GM23338 (cell line): ENCODE results near the gene SPEF1. TPM values are rescaled to one million over a fixed set of nuclear protein-coding genes. Genes with fewer than 3 reads are reported as not detected.

Experiments used
- ATAC-seq: fragments of 200-7000 bp; cut with Tn5 transposase; 3 replicates; pipeline ENCODE4 v1.9.1; 2020
- DNase-seq: peaks from one replicate; pipeline ENCODE4 v3.0.0-alpha.2; 2015; ENCODE audit warnings: low spot score
- H2AFZ ChIP-seq: fragments of 200-600 bp; sonication (generic); 2 replicates; pipeline ENCODE4 v1.8.0; 2016; ENCODE audit warnings: antibody characterized with exemption, mild to moderate bottlenecking, moderate library complexity
- H3F3A ChIP-seq: fragments of 200-600 bp; sonication (generic); replicated peaks from 2 replicates; pipeline ENCODE4 v1.8.0; 2017; ENCODE audit warnings: antibody characterized with exemption, mixed run types, low read depth
- H3K27ac ChIP-seq: fragments of 200-600 bp; sonication (generic); 2 replicates; pipeline ENCODE4 v1.6.1; 2016; ENCODE audit warnings: low read depth
- H3K27me3 ChIP-seq: fragments of 200-600 bp; sonication (generic); 2 replicates; pipeline ENCODE4 v1.8.0; 2016; ENCODE audit warnings: mild to moderate bottlenecking, mixed run types, moderate library complexity; ENCODE audit not compliant: insufficient read depth
- H3K36me3 ChIP-seq: fragments of 200-600 bp; sonication (generic); 2 replicates; pipeline ENCODE4 v1.8.0; 2016; ENCODE audit warnings: mild to moderate bottlenecking; ENCODE audit not compliant: insufficient read depth
- H3K4me1 ChIP-seq: fragments of 200-600 bp; sonication (generic); 2 replicates; pipeline ENCODE4 v1.8.0; 2016; ENCODE audit warnings: mild to moderate bottlenecking, moderate library complexity; ENCODE audit not compliant: insufficient read depth
- H3K4me2 ChIP-seq: fragments of 200-600 bp; sonication (generic); 2 replicates; pipeline ENCODE4 v1.7.1; 2017; ENCODE audit warnings: mixed run types
- H3K4me3 ChIP-seq: fragments of 200-600 bp; sonication (generic); 2 replicates; pipeline ENCODE4 v1.6.1; 2016; ENCODE audit warnings: mixed run types
- H3K79me2 ChIP-seq: fragments of 200-600 bp; sonication (generic); replicated peaks from 2 replicates; pipeline ENCODE4 v1.8.0; 2017; ENCODE audit warnings: mild to moderate bottlenecking; ENCODE audit not compliant: insufficient read depth
- H3K9me2 ChIP-seq: fragments of 200-600 bp; sonication (generic); 2 replicates; pipeline ENCODE4 v1.8.0; 2017; ENCODE audit not compliant: insufficient read depth
- H4K20me1 ChIP-seq: fragments of 200-600 bp; sonication (generic); replicated peaks from 2 replicates; pipeline ENCODE4 v1.8.0; 2017; ENCODE audit warnings: mild to moderate bottlenecking; ENCODE audit not compliant: insufficient read depth
- H3K27ac Mint-ChIP-seq: 2 replicates; pipeline ENCODE4 v1.8.0; 2020; ENCODE audit warnings: inconsistent platforms, mild to moderate bottlenecking, moderate library complexity, mixed read lengths
- H3K27me3 Mint-ChIP-seq: 3 replicates; pipeline ENCODE4 v1.8.0; 2022; ENCODE audit warnings: low read depth, mild to moderate bottlenecking, moderate library complexity, mixed read lengths, inconsistent platforms; ENCODE audit not compliant: insufficient read depth, poor library complexity
- H3K36me3 Mint-ChIP-seq: 3 replicates; pipeline ENCODE4 v1.8.0; 2021; ENCODE audit warnings: low read depth, mild to moderate bottlenecking, inconsistent platforms, moderate library complexity, mixed read lengths
- H3K4me1 Mint-ChIP-seq: 3 replicates; pipeline ENCODE4 v1.8.0; 2020; ENCODE audit warnings: mild to moderate bottlenecking, inconsistent platforms, mixed read lengths
- H3K4me3 Mint-ChIP-seq: 3 replicates; pipeline ENCODE4 v1.8.0; 2021; ENCODE audit warnings: moderate library complexity, mild to moderate bottlenecking, inconsistent platforms, mixed read lengths
- H3K9me3 Mint-ChIP-seq: 3 replicates; pipeline ENCODE4 v1.8.0; 2020; ENCODE audit warnings: moderate library complexity, mild to moderate bottlenecking, inconsistent platforms, mixed read lengths
- CREB1 ChIP-seq: fragments of 250-450 bp; sonication (Bioruptor Pico); IDR thresholded peaks from 2 replicates; pipeline ENCODE4 v1.5.0; 2020; ENCODE audit warnings: low read depth, mild to moderate bottlenecking, moderate library complexity
- CTCF ChIP-seq, 2 experiments: fragments of 200-600 bp in 1 of 2; sonication (generic) in 1 of 2; conservative IDR thresholded peaks; 2 replicates each; pipeline versions ENCODE4 v1.5.1 to v1.6.1; 2016 to 2017; ENCODE audit warnings: antibody characterized with exemption in 2 of 2, low read depth in 2 of 2, mild to moderate bottlenecking in 2 of 2, moderate library complexity in 1 of 2
- ETS1 ChIP-seq: IDR thresholded peaks from 2 replicates; pipeline ENCODE4 v1.6.1; 2016; ENCODE audit warnings: antibody characterized with exemption
- EZH2 ChIP-seq: fragments of 200-600 bp; sonication (generic); IDR thresholded peaks from one replicate; pipeline ENCODE4 v1.8.0; 2017; ENCODE audit warnings: antibody characterized with exemption, mild to moderate bottlenecking, low read depth; ENCODE audit not compliant: unreplicated experiment
- EZH2phosphoT487 ChIP-seq: fragments of 200-600 bp; sonication (generic); IDR thresholded peaks from one replicate; pipeline ENCODE4 v1.8.1; 2018; ENCODE audit warnings: antibody characterized with exemption; ENCODE audit not compliant: unreplicated experiment
- JUNB ChIP-seq: IDR thresholded peaks from one replicate; pipeline ENCODE4 v1.6.1; 2016; ENCODE audit warnings: antibody characterized with exemption; ENCODE audit not compliant: unreplicated experiment
- NANOG ChIP-seq: IDR thresholded peaks from 2 replicates; pipeline ENCODE4 v1.6.1; 2016; ENCODE audit warnings: antibody characterized with exemption, borderline replicate concordance
- POLR2AphosphoS5 ChIP-seq: IDR thresholded peaks from 2 replicates; pipeline ENCODE4 v1.6.1; 2016; ENCODE audit warnings: antibody characterized with exemption, low read depth
- REST ChIP-seq: IDR thresholded peaks from one replicate; pipeline ENCODE4 v1.6.1; 2018; ENCODE audit warnings: antibody characterized with exemption; ENCODE audit not compliant: unreplicated experiment
- STAT1 ChIP-seq: IDR thresholded peaks from one replicate; pipeline ENCODE4 v1.6.1; 2016; ENCODE audit warnings: antibody characterized with exemption; ENCODE audit not compliant: unreplicated experiment
- ZNF114 ChIP-seq: fragments of 250-450 bp; sonication (Bioruptor Pico); IDR thresholded peaks from 2 replicates; pipeline ENCODE4 v1.5.0; 2020; ENCODE audit warnings: mild to moderate bottlenecking, moderate library complexity
- ZNF331 ChIP-seq: fragments of 250-450 bp; sonication (Bioruptor Pico); IDR thresholded peaks from 2 replicates; pipeline ENCODE4 v1.5.0; 2020; ENCODE audit warnings: low read depth, mild to moderate bottlenecking, moderate library complexity
- ZNF462 ChIP-seq: fragments of 250-450 bp; sonication (Bioruptor Pico); IDR thresholded peaks from 2 replicates; pipeline ENCODE4 v1.5.0; 2020; ENCODE audit warnings: mild to moderate bottlenecking, moderate library complexity
- polyA plus RNA-seq: library from polyadenylated mRNA; unstranded; fragments of >200 nt; fragmentation: Nextera tagmentation; extraction: Ambion mirVana; gene quantifications from 2 replicates; pipeline ENCODE4 v1.2.1, GENCODE V29; 2016
- total RNA-seq: library from RNA; depleted of rRNA; stranded (reverse); fragments of >200 nt; shearing (Covaris generic); gene quantifications from 2 replicates; pipeline ENCODE4 v1.2.3, GENCODE V29; 2014

Gene SPEF1
- total and polyA plus RNA-seq, 2 experiments from 2014 or later, result 0.68 to 0.69 TPM

GRCh38 chr20:3738111-3739053 is 42.9 kb downstream of the SPEF1 start:
- Histone ChIP-seq H3K79me2 (no peaks in the 10 kb centered on the region), H3K9me2 (no peaks in the 10 kb centered on the region), H2AFZ (no peak overlapping the region), H3K27ac (no peak overlapping the region), H3K4me3 (no peak overlapping the region), H3K36me3 (no peaks in the 10 kb centered on the region), H3K4me2 (no peak overlapping the region), H4K20me1 (no peaks in the 10 kb centered on the region), H3F3A (no peaks in the 10 kb centered on the region), H3K4me1 (peaks cover 7% of the 10 kb centered on the region), H3K27me3 (peaks cover 7% of the 10 kb centered on the region)
- peaks cover 22% of the 10 kb centered on the region for H3K4me1 Mint-ChIP-seq
- H3K4me3 Mint-ChIP-seq, result no peak overlapping the region
- ATAC-seq, result no peak
- TF ChIP-seq ZNF331 (no peak), CTCF (conservative IDR thresholded peaks at IDR 0.05; ENCODE audit: low read depth in 2 of 2) (no peak), EZH2phosphoT487 (no peak), ETS1 (no peak), ZNF114 (CRISPR knock-in tag) (no peak), REST (no peak), JUNB (no peak), POLR2AphosphoS5 (no peak), EZH2 (no peak), ZNF462 (no peak), NANOG (no peak), CREB1 (CRISPR knock-in tag) (no peak), STAT1 (no peak)
- H3K36me3 Mint-ChIP-seq, result no peaks in the 10 kb centered on the region
- no peak for DNase-seq
- H3K27me3 Mint-ChIP-seq, result peaks cover 15% of the 10 kb centered on the region
- H3K27ac Mint-ChIP-seq, result no peak overlapping the region
- no peaks in the 10 kb centered on the region; the same call in 2 of the 3 replicates for H3K9me3 Mint-ChIP-seq
